Thyroid gland (tissue), 4 donors: Measurements from ENCODE around the gene TRIM6.

ENCODE experiments used
- CTCF ChIP-seq, 6 experiments: fragments of 200-600 bp in 3 of 6; fragments of 450-650 bp in 3 of 6; sonication (generic) in 3 of 6; IDR thresholded peaks; one replicate each; pipeline ENCODE4 v1.5.1; 2016 to 2019; ENCODE audit warnings: antibody characterized with exemption in 6 of 6, mild to moderate bottlenecking in 2 of 6, inconsistent platforms in 1 of 6, moderate library complexity in 1 of 6
- POLR2A ChIP-seq, 2 donors: fragments of 450-650 bp; IDR thresholded peaks; one replicate each; pipeline ENCODE4 v1.6.1; 2017; ENCODE audit warnings: antibody characterized with exemption in 2 of 2, mild to moderate bottlenecking in 2 of 2, moderate library complexity in 1 of 2

GRCh38 chr11:5556596-5557188, 39.7 kb upstream of the TRIM6 start:
- TF ChIP-seq CTCF (IDR thresholded peaks at IDR 0.05) (no peak), POLR2A (IDR thresholded peaks at IDR 0.05) (no peak)
